ENCODE measurements around the gene TNNC1. TPM values are rescaled to one million over a fixed set of nuclear protein-coding genes. Genes with fewer than 3 reads are reported as not detected.

The TNNC1 gene
- total and polyA plus RNA-seq, 2 of the 13 experiments (the other 11 are each of a cell fraction or from before 2014, with no cell fraction given) = 11.8 to 36.4 TPM

GRCh38 chr3:52429779-52430415, 23.9 kb downstream of the TNNC1 start (continued):
- TF ChIP-seq ZNF740 (CRISPR knock-in tag; IDR thresholded peaks at IDR 0.05) (peak; percentile 96), ZBTB34 (CRISPR knock-in tag; IDR thresholded peaks at IDR 0.05) (no peak), MTA1 (CRISPR knock-in tag; IDR thresholded peaks at IDR 0.05; ENCODE audit: borderline replicate concordance) (peak; percentile 75; the same call in 1 of the 2 replicates), ZNF275 (CRISPR knock-in tag; IDR thresholded peaks at IDR 0.05; ENCODE audit: borderline replicate concordance) (no peak), MTERF4 (CRISPR knock-in tag; IDR thresholded peaks at IDR 0.05) (0 out of 2 replicates have a peak, but pooled peaks have one; percentile 66), ZNF263 (CRISPR knock-in tag; IDR thresholded peaks at IDR 0.05) (peak; percentile 81), TFDP1 (CRISPR knock-in tag; IDR thresholded peaks at IDR 0.05; ENCODE audit: borderline replicate concordance) (peak; percentile 67; the same call in 1 of the 2 replicates), KDM4B (CRISPR knock-in tag; IDR thresholded peaks at IDR 0.05) (0 out of 2 replicates have a peak, but pooled peaks have one; percentile 40), ZNF451 (CRISPR knock-in tag; IDR thresholded peaks at IDR 0.05) (no peak), ZNF18 (CRISPR knock-in tag; IDR thresholded peaks at IDR 0.05; ENCODE audit: insufficient replicate concordance) (peak; percentile 100), SNAPC4 (CRISPR knock-in tag; IDR thresholded peaks at IDR 0.05) (no peak), ZNF296 (CRISPR knock-in tag; conservative IDR thresholded peaks at IDR 0.05) (peak; percentile 80), ELF3 (CRISPR knock-in tag; IDR thresholded peaks at IDR 0.05) (peak; percentile 86), LCORL (IDR thresholded peaks at IDR 0.05) (peak; percentile 72; the same call in 1 of the 2 replicates), LCORL (CRISPR knock-in tag; IDR thresholded peaks at IDR 0.05) (peak; percentile 99), ZNF556 (CRISPR knock-in tag; IDR thresholded peaks at IDR 0.05; ENCODE audit: borderline replicate concordance) (peak; percentile 91; the same call in 1 of the 2 replicates)

All from HepG2 (cell line).